ENCODE data around the gene EEA1. TPM values are rescaled to one million over a fixed set of nuclear protein-coding genes. Genes with fewer than 3 reads are reported as not detected.

Gene EEA1
- total and polyA plus RNA-seq, 2 of the 4 experiments (the other 2 are of a cell fraction) = 4.6 to 12.5 TPM

- TF ChIP-seq, protein P1, sequence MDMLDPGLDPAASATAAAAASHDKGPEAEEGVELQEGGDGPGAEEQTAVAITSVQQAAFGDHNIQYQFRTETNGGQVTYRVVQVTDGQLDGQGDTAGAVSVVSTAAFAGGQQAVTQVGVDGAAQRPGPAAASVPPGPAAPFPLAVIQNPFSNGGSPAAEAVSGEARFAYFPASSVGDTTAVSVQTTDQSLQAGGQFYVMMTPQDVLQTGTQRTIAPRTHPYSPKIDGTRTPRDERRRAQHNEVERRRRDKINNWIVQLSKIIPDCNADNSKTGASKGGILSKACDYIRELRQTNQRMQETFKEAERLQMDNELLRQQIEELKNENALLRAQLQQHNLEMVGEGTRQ (IDR thresholded peaks at IDR 0.05; ENCODE audit: low read depth, low read length) = no peak
- TF ChIP-seq RFX5 (IDR thresholded peaks at IDR 0.05; ENCODE audit: low read depth, low read length) = no peak
These were observed 30.3 kb downstream of the EEA1 start (continued) for GRCh38 chr12:92898755-92899154.

- no peak overlapping the region for H2BK5ac ChIP-seq (ENCODE audit: low read depth, low read length, poor library complexity, severe bottlenecking)
- no peak overlapping the region for H3K27ac ChIP-seq (ENCODE audit: insufficient read depth, low read length)
- H3K36me3 ChIP-seq (ENCODE audit: control insufficient read depth, insufficient read depth, low read length) = no peaks in the 10 kb centered on the region
- no peak overlapping the region for H2BK120ac ChIP-seq (ENCODE audit: low read depth, low read length)
- no CpG with 5 or more reads among the region's 5 CpGs for WGBS, 2 experiments (ENCODE audit: extremely low coverage in 2 of 2, insufficient read length in 1 of 2)
- intact Hi-C loops (cut with micrococcal nuclease) = no loop called here
- CTCF ChIA-PET = no interaction called here
- in situ Hi-C loops (cut with MboI; ENCODE audit: low sequenced_read_pairs) = no loop called here
- DNase-seq (no peak), ATAC-seq (ENCODE audit: low read depth) (no peak)
- H3K23ac ChIP-seq (ENCODE audit: low read depth, low read length) = no peak overlapping the region
- no peaks in the 10 kb centered on the region for H3K9me3 ChIP-seq (ENCODE audit: control insufficient read depth, insufficient read depth, low read length)
- H3K4ac ChIP-seq (ENCODE audit: low read depth, low read length) = no peak overlapping the region
- H3K79me1 ChIP-seq (ENCODE audit: low read depth in 1 of 2, low read length in 2 of 2) = peaks cover 18 to 69% of the 10 kb centered on the region in 2 experiments
- no peaks in the 10 kb centered on the region for H3K9me1 ChIP-seq (ENCODE audit: insufficient read depth, low read length)
- H3K9ac ChIP-seq (ENCODE audit: low read depth, low read length) = no peak overlapping the region
- no peak overlapping the region for H4K8ac ChIP-seq (ENCODE audit: low read depth in 2 of 2, low read length in 2 of 2)
- H3K14ac ChIP-seq (replicated peaks; ENCODE audit: low read depth, low read length) = no peak overlapping the region
- H3K56ac ChIP-seq (ENCODE audit: extremely low read depth, insufficient read depth, low read length) = no peak overlapping the region
- peak overlapping the region; percentile 66 for H2AK9ac ChIP-seq (replicated peaks; ENCODE audit: low read depth, low read length, poor library complexity)
- no peaks in the 10 kb centered on the region for H3K27me3 ChIP-seq (ENCODE audit: control insufficient read depth, insufficient read depth, low read length)
- H4K91ac ChIP-seq (ENCODE audit: insufficient read depth, low read depth, low read length) = no peak overlapping the region
- POLR2A ChIA-PET (ENCODE audit: unreplicated experiment) = no interaction called here
- H4K5ac ChIP-seq (ENCODE audit: low read depth, low read length) = no peak overlapping the region
- no peak overlapping the region for H2BK15ac ChIP-seq (ENCODE audit: low read depth, low read length)
- no peak overlapping the region for H2AK5ac ChIP-seq (ENCODE audit: low read depth, low read length)
- no peak overlapping the region for H3K4me3 ChIP-seq (ENCODE audit: insufficient read depth, low read depth, low read length)
- no peak overlapping the region for H2BK20ac ChIP-seq (ENCODE audit: low read depth, low read length)
- no peak overlapping the region for H3K4me2 ChIP-seq (ENCODE audit: low read depth, low read length)
- no TSS peak for BruUV-seq (replicated peaks)
- no peaks in the 10 kb centered on the region; the same call in 1 of the 2 replicates for H3K4me1 ChIP-seq (ENCODE audit: control insufficient read depth, insufficient read depth, low read length)
- peaks cover 9% of the 10 kb centered on the region; the same call in 1 of the 2 replicates for H4K20me1 ChIP-seq (ENCODE audit: insufficient read depth, low read length)
- dilution Hi-C loops (cut with HindIII; ENCODE audit: low sequenced_read_pairs, unreplicated experiment) = no loop called here
- no peak overlapping the region for H2AFZ ChIP-seq (replicated peaks; ENCODE audit: low read length, poor library complexity)
- no peak overlapping the region for H3K18ac ChIP-seq (ENCODE audit: low read depth, low read length)
- TF ChIP-seq, protein P2, sequence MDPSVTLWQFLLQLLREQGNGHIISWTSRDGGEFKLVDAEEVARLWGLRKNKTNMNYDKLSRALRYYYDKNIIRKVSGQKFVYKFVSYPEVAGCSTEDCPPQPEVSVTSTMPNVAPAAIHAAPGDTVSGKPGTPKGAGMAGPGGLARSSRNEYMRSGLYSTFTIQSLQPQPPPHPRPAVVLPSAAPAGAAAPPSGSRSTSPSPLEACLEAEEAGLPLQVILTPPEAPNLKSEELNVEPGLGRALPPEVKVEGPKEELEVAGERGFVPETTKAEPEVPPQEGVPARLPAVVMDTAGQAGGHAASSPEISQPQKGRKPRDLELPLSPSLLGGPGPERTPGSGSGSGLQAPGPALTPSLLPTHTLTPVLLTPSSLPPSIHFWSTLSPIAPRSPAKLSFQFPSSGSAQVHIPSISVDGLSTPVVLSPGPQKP (IDR thresholded peaks at IDR 0.05; ENCODE audit: borderline replicate concordance, low read depth, low read length) = no peak
- TF ChIP-seq SMC3 (IDR thresholded peaks at IDR 0.05; ENCODE audit: low read depth, low read length) (no peak), RFX5 (IDR thresholded peaks at IDR 0.05; ENCODE audit: low read depth, low read length) (no peak), RAD21 (IDR thresholded peaks at IDR 0.05; ENCODE audit: low read length) (no peak), MXI1 (IDR thresholded peaks at IDR 0.05; ENCODE audit: borderline replicate concordance, low read depth, low read length) (no peak), NFE2L2 (IDR thresholded peaks at IDR 0.05; ENCODE audit: low read depth, low read length) (no peak), MAFK (IDR thresholded peaks at IDR 0.05; ENCODE audit: low read depth, low read length) (no peak), BHLHE40 (IDR thresholded peaks at IDR 0.05; ENCODE audit: low read depth, low read length) (no peak), CEBPB (IDR thresholded peaks at IDR 0.05; ENCODE audit: low read depth, low read length) (no peak), POLR2A (IDR thresholded peaks at IDR 0.05; ENCODE audit: low read depth, low read length) (no peak), MAZ (IDR thresholded peaks at IDR 0.05; ENCODE audit: borderline replicate concordance, low read depth, low read length) (no peak), CHD1 (IDR thresholded peaks at IDR 0.05; ENCODE audit: low read depth, low read length) (no peak)
- TF ChIP-seq, protein P1 (IDR thresholded peaks at IDR 0.05; ENCODE audit: low read depth, low read length) = no peak
These were observed 31.3 kb downstream of the EEA1 start for GRCh38 chr12:92897844-92898243.
